ENCODE data around the gene CA4.
A peak's percentile ranks its signal among the peaks of the same experiment; 100 is the strongest.

The CA4 gene

DNA sequence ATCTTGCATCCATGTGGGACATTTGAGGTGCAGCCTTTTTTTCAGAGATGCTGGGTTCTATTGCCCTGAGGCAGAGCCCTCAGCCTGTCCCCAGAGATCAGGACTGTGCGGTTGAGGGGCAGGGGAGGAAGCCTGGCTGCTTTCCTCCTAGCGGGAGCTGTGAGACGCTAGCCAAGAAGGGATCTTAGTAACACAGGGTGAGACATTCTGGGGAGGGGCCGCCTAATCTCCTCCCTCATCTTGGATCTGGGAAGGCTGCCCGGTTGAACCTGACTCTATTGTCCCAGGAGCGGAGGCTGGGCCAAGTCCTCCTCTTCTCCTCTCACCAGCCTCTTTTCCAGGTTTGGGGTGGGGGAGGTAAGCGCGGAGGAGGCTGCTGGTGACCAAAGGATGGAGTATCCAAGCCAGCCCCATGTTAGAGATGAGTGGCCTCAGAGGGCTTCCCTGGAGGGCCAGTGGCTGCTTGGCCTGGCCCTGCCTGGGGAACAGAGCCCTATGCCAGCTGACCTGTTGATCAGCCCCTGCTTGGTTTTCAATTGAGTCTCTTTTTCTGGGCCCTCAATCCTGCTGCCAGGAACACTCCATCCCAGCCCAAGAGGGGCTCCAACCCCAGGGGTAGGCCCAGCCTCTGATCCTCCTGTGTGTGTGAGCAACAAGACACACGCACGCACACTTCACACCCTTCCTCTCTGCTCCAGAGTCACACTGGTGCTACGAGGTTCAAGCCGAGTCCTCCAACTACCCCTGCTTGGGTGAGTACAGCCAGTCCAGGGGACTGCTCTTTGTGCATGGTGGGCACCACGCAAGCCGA, 5.0 kb downstream of the CA4 start:
- Histone ChIP-seq H3K4me1 (ENCODE audit: control insufficient read depth in 1 of 2, insufficient read depth in 1 of 2, low read depth in 1 of 2, low read length in 1 of 2) (peaks cover 32 to 39% of the 10 kb centered on the region in 2 experiments), H3K27ac (peak overlapping the region; percentile 38), H3K9me3 (no peaks in the 10 kb centered on the region), H3K27me3 (no peaks in the 10 kb centered on the region), H3K36me3 (peaks cover 63% of the 10 kb centered on the region), H3K4me3 (ENCODE audit: low read depth in 1 of 2, low read length in 1 of 2) (no peak overlapping the region)
- TF ChIP-seq, protein P1, sequence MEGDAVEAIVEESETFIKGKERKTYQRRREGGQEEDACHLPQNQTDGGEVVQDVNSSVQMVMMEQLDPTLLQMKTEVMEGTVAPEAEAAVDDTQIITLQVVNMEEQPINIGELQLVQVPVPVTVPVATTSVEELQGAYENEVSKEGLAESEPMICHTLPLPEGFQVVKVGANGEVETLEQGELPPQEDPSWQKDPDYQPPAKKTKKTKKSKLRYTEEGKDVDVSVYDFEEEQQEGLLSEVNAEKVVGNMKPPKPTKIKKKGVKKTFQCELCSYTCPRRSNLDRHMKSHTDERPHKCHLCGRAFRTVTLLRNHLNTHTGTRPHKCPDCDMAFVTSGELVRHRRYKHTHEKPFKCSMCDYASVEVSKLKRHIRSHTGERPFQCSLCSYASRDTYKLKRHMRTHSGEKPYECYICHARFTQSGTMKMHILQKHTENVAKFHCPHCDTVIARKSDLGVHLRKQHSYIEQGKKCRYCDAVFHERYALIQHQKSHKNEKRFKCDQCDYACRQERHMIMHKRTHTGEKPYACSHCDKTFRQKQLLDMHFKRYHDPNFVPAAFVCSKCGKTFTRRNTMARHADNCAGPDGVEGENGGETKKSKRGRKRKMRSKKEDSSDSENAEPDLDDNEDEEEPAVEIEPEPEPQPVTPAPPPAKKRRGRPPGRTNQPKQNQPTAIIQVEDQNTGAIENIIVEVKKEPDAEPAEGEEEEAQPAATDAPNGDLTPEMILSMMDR (IDR thresholded peaks at IDR 0.05): no peak

DNA sequence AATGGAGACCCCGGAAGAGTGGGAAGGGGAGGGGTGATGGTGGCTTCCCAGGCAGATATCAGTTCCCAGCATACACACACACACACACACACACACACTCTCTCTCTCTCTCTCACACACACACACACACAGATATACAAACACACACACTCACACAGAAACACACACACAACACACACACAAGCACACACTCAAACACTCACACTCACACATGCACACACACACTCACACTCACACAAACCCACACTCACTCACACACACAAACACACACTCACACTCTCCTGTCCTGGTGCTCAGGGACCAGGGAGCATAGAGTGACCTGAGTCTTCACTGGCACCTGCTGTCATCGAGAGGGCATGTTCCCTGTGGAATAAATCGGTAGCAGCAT, 5.6 kb downstream of the CA4 start:
- H3K27ac ChIP-seq: no peak overlapping the region
- no peaks in the 10 kb centered on the region for H3K27me3 ChIP-seq
- TF ChIP-seq, protein P1 (IDR thresholded peaks at IDR 0.05): no peak
- H3K4me1 ChIP-seq (ENCODE audit: control insufficient read depth in 1 of 2, insufficient read depth in 1 of 2, low read depth in 1 of 2, low read length in 1 of 2): peaks cover 34 to 36% of the 10 kb centered on the region in 2 experiments
- no peaks in the 10 kb centered on the region for H3K9me3 ChIP-seq
- H3K36me3 ChIP-seq: peaks cover 68% of the 10 kb centered on the region
- H3K4me3 ChIP-seq (ENCODE audit: low read depth in 1 of 2, low read length in 1 of 2): no peak overlapping the region

DNA sequence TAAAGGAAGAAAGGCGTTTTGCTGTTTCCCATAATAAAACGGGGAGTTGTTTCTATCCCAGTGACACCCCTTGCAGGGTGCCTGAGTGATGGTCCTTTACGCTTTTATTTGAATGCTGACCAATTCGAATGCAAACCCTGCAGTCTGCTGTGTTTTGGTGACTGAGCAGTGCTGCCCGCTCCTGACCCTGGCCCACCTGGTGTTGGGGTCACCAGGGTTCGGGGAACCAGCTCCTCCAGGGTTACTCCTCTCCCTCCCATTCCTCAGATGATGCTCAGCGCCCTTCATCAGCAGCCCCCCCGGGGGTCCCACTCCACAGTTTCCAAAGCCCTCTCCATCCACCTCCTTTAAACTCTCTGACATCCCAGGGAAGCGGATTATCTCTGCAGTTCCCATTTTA, 6.0 kb downstream of the CA4 start:
- no peak overlapping the region for H3K27ac ChIP-seq
- H3K4me1 ChIP-seq (ENCODE audit: control insufficient read depth in 1 of 2, insufficient read depth in 1 of 2, low read depth in 1 of 2, low read length in 1 of 2): peaks cover 34 to 39% of the 10 kb centered on the region in 2 experiments
- no peak overlapping the region for H3K4me3 ChIP-seq (ENCODE audit: low read depth in 1 of 2, low read length in 1 of 2)
- no peaks in the 10 kb centered on the region for H3K9me3 ChIP-seq
- H3K36me3 ChIP-seq: peaks cover 68% of the 10 kb centered on the region
- no peaks in the 10 kb centered on the region for H3K27me3 ChIP-seq
- TF ChIP-seq, protein P1 (IDR thresholded peaks at IDR 0.05): no peak

GRCh38 chr17:60156746-60157145, 7.0 kb downstream of the CA4 start:
- TF ChIP-seq, protein P1 (IDR thresholded peaks at IDR 0.05): no peak

DNA sequence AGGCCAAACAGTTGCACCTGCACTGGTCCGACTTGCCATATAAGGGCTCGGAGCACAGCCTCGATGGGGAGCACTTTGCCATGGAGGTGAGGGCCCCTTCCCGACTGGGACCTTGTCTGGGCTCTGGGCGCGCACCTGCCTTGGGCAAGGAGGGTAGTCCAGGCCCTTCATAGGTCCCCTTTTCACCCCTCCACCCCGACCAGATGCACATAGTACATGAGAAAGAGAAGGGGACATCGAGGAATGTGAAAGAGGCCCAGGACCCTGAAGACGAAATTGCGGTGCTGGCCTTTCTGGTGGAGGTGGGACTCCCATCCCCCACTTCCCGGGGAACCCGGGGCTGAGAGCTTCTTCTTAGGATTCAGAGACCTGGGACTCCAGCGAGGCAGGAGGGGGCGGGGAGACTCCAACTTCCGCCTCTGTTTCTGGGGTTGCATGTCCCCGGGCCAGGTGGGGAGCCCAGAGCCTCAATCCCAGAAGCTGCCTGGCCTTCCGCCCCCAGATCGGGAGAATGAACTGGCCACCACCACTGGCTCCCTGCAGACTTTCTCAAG, 7.8 kb downstream of the CA4 start:
- no peak overlapping the region for H3K27ac ChIP-seq
- H3K4me3 ChIP-seq (ENCODE audit: low read depth in 1 of 2, low read length in 1 of 2): no peak overlapping the region
- H3K9me3 ChIP-seq: no peaks in the 10 kb centered on the region
- H3K4me1 ChIP-seq (ENCODE audit: control insufficient read depth in 1 of 2, insufficient read depth in 1 of 2, low read depth in 1 of 2, low read length in 1 of 2): peaks cover 36 to 39% of the 10 kb centered on the region in 2 experiments
- peaks cover 68% of the 10 kb centered on the region for H3K36me3 ChIP-seq
- TF ChIP-seq, protein P1 (IDR thresholded peaks at IDR 0.05): no peak
- no peaks in the 10 kb centered on the region for H3K27me3 ChIP-seq

More at GRCh38 chr17:60156746-60157145, 7.0 kb downstream of the CA4 start:
- Histone ChIP-seq H3K27me3 (no peaks in the 10 kb centered on the region), H3K36me3 (peaks cover 68% of the 10 kb centered on the region), H3K4me1 (ENCODE audit: control insufficient read depth in 1 of 2, insufficient read depth in 1 of 2, low read depth in 1 of 2, low read length in 1 of 2) (peaks cover 36 to 39% of the 10 kb centered on the region in 2 experiments), H3K4me3 (ENCODE audit: low read depth in 1 of 2, low read length in 1 of 2) (no peak overlapping the region), H3K27ac (peak overlapping the region; percentile 31), H3K9me3 (no peaks in the 10 kb centered on the region)

All from neutrophil (primary cell).